A673 (cell line): ENCODE measurements around the gene KRTAP10-2. TPM values are rescaled to one million over a fixed set of nuclear protein-coding genes. Genes with fewer than 3 reads are reported as not detected.

ENCODE experiments used
- BruUV-seq: library from RNA; stranded (reverse); fragments of 400-500 nt; replicated peaks from 2 replicates; lab custom pipeline; 2021; lab: Mats Ljungman, UMichigan
- CTCF ChIA-PET: fragments of 300-600 bp; sonication (Branson Sonifier 250); formaldehyde crosslinking; loops from one replicate; lab custom pipeline; 2022; ENCODE audit warnings: antibody characterized with exemption; lab: Charles Lee
- POLR2A ChIA-PET: fragments of 300-600 bp; sonication (Branson Sonifier 250); formaldehyde crosslinking; loops from one replicate; lab custom pipeline; 2022; ENCODE audit warnings: antibody characterized with exemption; ENCODE audit not compliant: low non-redundant PET; lab: Charles Lee
- DNase-seq: peaks from one replicate; pipeline ENCODE4 v3.0.0-alpha.2; 2015; ENCODE audit warnings: low spot score
- H3K27ac ChIP-seq: fragments of 200-600 bp; sonication (generic); 2 replicates; pipeline ENCODE4 v1.5.1; 2016; ENCODE audit warnings: mixed run types, low read depth, mild to moderate bottlenecking, mixed read lengths, antibody characterized with exemption, low read length; ENCODE audit not compliant: poor library complexity, severe bottlenecking
- H3K27me3 ChIP-seq: fragments of 200-600 bp; sonication (generic); replicated peaks from 2 replicates; pipeline ENCODE4 v1.6.1; 2017; ENCODE audit warnings: mixed run types, low read depth, mild to moderate bottlenecking, mixed read lengths, antibody characterized with exemption, low read length; ENCODE audit not compliant: insufficient read depth, poor library complexity
- H3K36me3 ChIP-seq: fragments of 200-600 bp; sonication (generic); 2 replicates; pipeline ENCODE4 v1.6.1; 2016; ENCODE audit warnings: mixed run types, mild to moderate bottlenecking, mixed read lengths, antibody characterized with exemption, low read length; ENCODE audit not compliant: insufficient read depth, poor library complexity, severe bottlenecking
- H3K4me1 ChIP-seq: fragments of 200-600 bp; sonication (generic); 2 replicates; pipeline ENCODE4 v1.6.1; 2017; ENCODE audit warnings: mixed run types, mild to moderate bottlenecking, mixed read lengths, antibody characterized with exemption, low read length; ENCODE audit not compliant: insufficient read depth, poor library complexity, severe bottlenecking
- H3K4me3 ChIP-seq: fragments of 200-600 bp; sonication (generic); 2 replicates; pipeline ENCODE4 v1.5.1; 2016; ENCODE audit warnings: low read depth, mixed run types, mild to moderate bottlenecking, mixed read lengths, low read length; ENCODE audit not compliant: poor library complexity, severe bottlenecking
- H3K9me3 ChIP-seq: fragments of 200-600 bp; sonication (generic); 2 replicates; pipeline ENCODE4 v1.6.1; 2016; ENCODE audit warnings: mixed run types, low read depth, mild to moderate bottlenecking, mixed read lengths, antibody characterized with exemption, low read length; ENCODE audit not compliant: poor library complexity, severe bottlenecking
- EZH2 ChIP-seq: fragments of 200-600 bp; sonication (generic); IDR thresholded peaks from 2 replicates; pipeline ENCODE4 v1.6.1; 2017; ENCODE audit warnings: borderline replicate concordance, low read depth, mild to moderate bottlenecking, mixed read lengths, antibody characterized with exemption, low read length; ENCODE audit not compliant: poor library complexity, severe bottlenecking
- intact Hi-C: fragments of 100-400 bp; cut with micrococcal nuclease; formaldehyde crosslinking; loops from one replicate; pipeline ENCODE4 v1.10.0; 2022; ENCODE audit not compliant: unreplicated experiment
- total RNA-seq: library from RNA; stranded (reverse); gene quantifications from 2 replicates; pipeline ENCODE4 v1.2.3, GENCODE V29; 2021
- TF ChIP-seq, protein P1 (sequence below): fragments of 300-800, 200-600 bp; sonication (generic); conservative IDR thresholded peaks from 2 replicates; pipeline ENCODE4 v1.5.1; 2017; ENCODE audit warnings: low read depth, mild to moderate bottlenecking, antibody characterized with exemption, low read length, moderate library complexity, mixed read lengths

The KRTAP10-2 gene
- total RNA-seq, 1 experiment from 2014 or later: 0.69 TPM

DNA sequence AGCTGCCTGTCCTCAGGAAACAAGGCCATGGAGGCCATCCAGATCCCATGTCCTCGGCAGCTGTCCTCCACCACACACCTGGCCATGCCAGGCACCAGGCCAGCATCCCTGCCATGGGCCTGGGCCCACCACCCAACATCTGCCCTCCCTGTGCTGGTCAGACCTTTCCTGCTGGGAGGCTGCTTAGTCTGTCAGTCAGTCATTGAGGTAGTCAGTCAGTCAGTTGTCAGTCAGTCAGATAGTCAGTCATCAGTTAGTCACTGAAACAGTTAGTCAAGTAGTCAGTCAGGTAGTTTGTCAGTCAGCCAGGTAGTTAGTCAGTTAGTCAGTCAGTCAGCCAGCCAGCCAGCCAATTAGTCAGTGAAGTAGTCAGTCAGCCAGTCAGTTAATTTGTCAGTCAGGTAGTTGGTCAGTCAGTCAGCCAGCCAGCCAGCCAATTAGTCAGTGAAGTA, 28.5 kb downstream of the KRTAP10-2 start:
- H3K36me3 ChIP-seq: no peaks in the 10 kb centered on the region
- CTCF ChIA-PET: no interaction called here
- H3K9me3 ChIP-seq: peaks cover 6% of the 10 kb centered on the region
- no peaks in the 10 kb centered on the region for H3K4me1 ChIP-seq
- no peak for DNase-seq
- intact Hi-C loops: no loop called here
- no peaks in the 10 kb centered on the region for H3K27me3 ChIP-seq
- TF ChIP-seq EZH2: no peak
- TF ChIP-seq, protein P1, sequence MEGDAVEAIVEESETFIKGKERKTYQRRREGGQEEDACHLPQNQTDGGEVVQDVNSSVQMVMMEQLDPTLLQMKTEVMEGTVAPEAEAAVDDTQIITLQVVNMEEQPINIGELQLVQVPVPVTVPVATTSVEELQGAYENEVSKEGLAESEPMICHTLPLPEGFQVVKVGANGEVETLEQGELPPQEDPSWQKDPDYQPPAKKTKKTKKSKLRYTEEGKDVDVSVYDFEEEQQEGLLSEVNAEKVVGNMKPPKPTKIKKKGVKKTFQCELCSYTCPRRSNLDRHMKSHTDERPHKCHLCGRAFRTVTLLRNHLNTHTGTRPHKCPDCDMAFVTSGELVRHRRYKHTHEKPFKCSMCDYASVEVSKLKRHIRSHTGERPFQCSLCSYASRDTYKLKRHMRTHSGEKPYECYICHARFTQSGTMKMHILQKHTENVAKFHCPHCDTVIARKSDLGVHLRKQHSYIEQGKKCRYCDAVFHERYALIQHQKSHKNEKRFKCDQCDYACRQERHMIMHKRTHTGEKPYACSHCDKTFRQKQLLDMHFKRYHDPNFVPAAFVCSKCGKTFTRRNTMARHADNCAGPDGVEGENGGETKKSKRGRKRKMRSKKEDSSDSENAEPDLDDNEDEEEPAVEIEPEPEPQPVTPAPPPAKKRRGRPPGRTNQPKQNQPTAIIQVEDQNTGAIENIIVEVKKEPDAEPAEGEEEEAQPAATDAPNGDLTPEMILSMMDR: no peak
- no TSS peak for BruUV-seq
- no peak overlapping the region for H3K27ac ChIP-seq
- POLR2A ChIA-PET: no interaction called here
- no peak overlapping the region for H3K4me3 ChIP-seq

- no peaks in the 10 kb centered on the region for H3K4me1 ChIP-seq
- H3K27me3 ChIP-seq: no peaks in the 10 kb centered on the region
- no TSS peak for BruUV-seq
- H3K4me3 ChIP-seq: no peak overlapping the region
- POLR2A ChIA-PET: no interaction called here
- CTCF ChIA-PET: no interaction called here
- intact Hi-C loops: no loop called here
- H3K9me3 ChIP-seq: peaks cover 6% of the 10 kb centered on the region
- no peak for TF ChIP-seq EZH2
- TF ChIP-seq, protein P1: no peak
- H3K36me3 ChIP-seq: no peaks in the 10 kb centered on the region
- no peak overlapping the region for H3K27ac ChIP-seq
- DNase-seq: no peak
These were observed 29.2 kb downstream of the KRTAP10-2 start for GRCh38 chr21:44521928-44522752.

DNA sequence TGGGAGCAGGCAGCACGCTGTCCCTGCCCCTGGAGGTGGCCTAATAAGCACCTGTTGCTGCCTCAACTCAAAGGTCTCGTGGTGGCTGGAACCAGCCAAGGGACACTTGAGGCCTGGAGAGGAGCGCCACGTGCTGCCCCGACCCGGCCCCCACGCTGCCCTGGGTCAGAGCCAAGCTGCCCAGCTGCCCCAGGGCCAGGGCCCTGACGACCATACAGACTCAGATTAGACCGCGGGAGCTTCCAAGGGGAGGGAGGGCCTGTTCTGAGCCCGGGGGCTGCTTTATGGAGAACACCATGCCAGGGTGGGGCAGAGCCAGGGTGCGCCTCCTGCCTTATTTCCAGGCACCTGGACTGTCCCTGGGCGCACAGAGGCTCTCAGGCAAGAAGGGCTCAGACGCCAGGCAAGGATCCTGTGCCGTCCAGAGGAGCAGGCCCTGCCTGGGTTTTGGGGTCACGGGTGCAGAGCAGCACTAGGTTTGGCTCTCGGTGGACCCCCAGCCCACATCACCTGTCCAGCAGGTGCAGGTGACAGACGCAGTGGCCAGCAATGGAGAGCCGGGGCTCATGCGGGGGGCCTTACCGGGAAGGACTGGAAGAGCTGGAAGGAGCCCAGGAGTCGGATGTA, 29.9 kb downstream of the KRTAP10-2 start:
- BruUV-seq: no TSS peak
- DNase-seq: no peak
- POLR2A ChIA-PET: no interaction called here

More for the DNA sequence above, 29.9 kb downstream of the KRTAP10-2 start:
- intact Hi-C loops: no loop called here
- TF ChIP-seq, protein P1: no peak
- no peak for TF ChIP-seq EZH2
- Histone ChIP-seq H3K27ac (no peak overlapping the region), H3K4me3 (no peak overlapping the region), H3K9me3 (peaks cover 6% of the 10 kb centered on the region), H3K36me3 (no peaks in the 10 kb centered on the region), H3K4me1 (no peaks in the 10 kb centered on the region), H3K27me3 (no peaks in the 10 kb centered on the region)
- CTCF ChIA-PET: no interaction called here
